HL-60 (cell line): ENCODE results near the gene CCL27.

Experiments used
- DNase-seq, 2 experiments: peaks; one replicate each; pipeline ENCODE4 v3.0.0-alpha.2; 2010 to 2020; ENCODE audit warnings: low read depth in 1 of 2, low spot score in 1 of 2
- H3K27ac ChIP-seq: fragments of 250-450 bp; sonication (Bioruptor Pico); replicated peaks from 2 replicates; pipeline ENCODE4 v1.5.1; 2020; ENCODE audit warnings: mild to moderate bottlenecking, moderate library complexity
- H3K27me3 ChIP-seq: fragments of 250-450 bp; sonication (Bioruptor Pico); 2 replicates; pipeline ENCODE4 v1.5.1; 2021; ENCODE audit warnings: mild to moderate bottlenecking, moderate library complexity; ENCODE audit not compliant: insufficient read depth, poor library complexity, severe bottlenecking
- H3K4me3 ChIP-seq: replicated peaks from 2 replicates; pipeline ENCODE4 v1.5.1; 2011; ENCODE audit warnings: mild to moderate bottlenecking, control low read depth, low read length; ENCODE audit not compliant: insufficient read depth
- CTCF ChIP-seq: IDR thresholded peaks from one replicate; pipeline ENCODE4 v1.5.1; 2011; ENCODE audit warnings: low read length, control low read depth, inconsistent platforms; ENCODE audit not compliant: insufficient read depth
- GABPA ChIP-seq: IDR thresholded peaks from 2 replicates; pipeline ENCODE4 v1.6.1; 2012; ENCODE audit warnings: low read depth
- POLR2AphosphoS5 ChIP-seq: IDR thresholded peaks from 2 replicates; pipeline ENCODE4 v1.6.1; 2012; ENCODE audit warnings: low read depth
- SPI1 ChIP-seq: IDR thresholded peaks from 2 replicates; pipeline ENCODE4 v1.6.1; 2012; ENCODE audit warnings: low read depth, mild to moderate bottlenecking, borderline replicate concordance
- TF ChIP-seq, protein P1 (sequence below): IDR thresholded peaks from 2 replicates; pipeline ENCODE4 v1.6.1; 2012; ENCODE audit warnings: low read depth; ENCODE audit not compliant: insufficient replicate concordance

CCL27 gene

GRCh38 chr9:34656992-34657391 lies 5.5 kb downstream of the CCL27 start:
- TF ChIP-seq, protein P1, sequence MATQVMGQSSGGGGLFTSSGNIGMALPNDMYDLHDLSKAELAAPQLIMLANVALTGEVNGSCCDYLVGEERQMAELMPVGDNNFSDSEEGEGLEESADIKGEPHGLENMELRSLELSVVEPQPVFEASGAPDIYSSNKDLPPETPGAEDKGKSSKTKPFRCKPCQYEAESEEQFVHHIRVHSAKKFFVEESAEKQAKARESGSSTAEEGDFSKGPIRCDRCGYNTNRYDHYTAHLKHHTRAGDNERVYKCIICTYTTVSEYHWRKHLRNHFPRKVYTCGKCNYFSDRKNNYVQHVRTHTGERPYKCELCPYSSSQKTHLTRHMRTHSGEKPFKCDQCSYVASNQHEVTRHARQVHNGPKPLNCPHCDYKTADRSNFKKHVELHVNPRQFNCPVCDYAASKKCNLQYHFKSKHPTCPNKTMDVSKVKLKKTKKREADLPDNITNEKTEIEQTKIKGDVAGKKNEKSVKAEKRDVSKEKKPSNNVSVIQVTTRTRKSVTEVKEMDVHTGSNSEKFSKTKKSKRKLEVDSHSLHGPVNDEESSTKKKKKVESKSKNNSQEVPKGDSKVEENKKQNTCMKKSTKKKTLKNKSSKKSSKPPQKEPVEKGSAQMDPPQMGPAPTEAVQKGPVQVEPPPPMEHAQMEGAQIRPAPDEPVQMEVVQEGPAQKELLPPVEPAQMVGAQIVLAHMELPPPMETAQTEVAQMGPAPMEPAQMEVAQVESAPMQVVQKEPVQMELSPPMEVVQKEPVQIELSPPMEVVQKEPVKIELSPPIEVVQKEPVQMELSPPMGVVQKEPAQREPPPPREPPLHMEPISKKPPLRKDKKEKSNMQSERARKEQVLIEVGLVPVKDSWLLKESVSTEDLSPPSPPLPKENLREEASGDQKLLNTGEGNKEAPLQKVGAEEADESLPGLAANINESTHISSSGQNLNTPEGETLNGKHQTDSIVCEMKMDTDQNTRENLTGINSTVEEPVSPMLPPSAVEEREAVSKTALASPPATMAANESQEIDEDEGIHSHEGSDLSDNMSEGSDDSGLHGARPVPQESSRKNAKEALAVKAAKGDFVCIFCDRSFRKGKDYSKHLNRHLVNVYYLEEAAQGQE = no peak
- TF ChIP-seq GABPA (no peak), SPI1 (no peak), POLR2AphosphoS5 (no peak), CTCF (no peak)
- DNase-seq = no peak
- Histone ChIP-seq H3K4me3 (no peak overlapping the region), H3K27ac (no peak overlapping the region), H3K27me3 (no peaks in the 10 kb centered on the region)

- no peak for DNase-seq
- TF ChIP-seq GABPA = no peak
- TF ChIP-seq, protein P1 = no peak
- TF ChIP-seq SPI1 = no peak
- TF ChIP-seq CTCF = no peak
- no peak for TF ChIP-seq POLR2AphosphoS5
- Histone ChIP-seq H3K27me3 (no peaks in the 10 kb centered on the region), H3K4me3 (no peak overlapping the region), H3K27ac (no peak overlapping the region)
These were observed 7.1 kb downstream of the CCL27 start for GRCh38 chr9:34655394-34655793.

- H3K27ac ChIP-seq = no peak overlapping the region
These were observed 8.0 kb downstream of the CCL27 start for GRCh38 chr9:34654323-34655051.

More at GRCh38 chr9:34654323-34655051, 8.0 kb downstream of the CCL27 start:
- TF ChIP-seq POLR2AphosphoS5 (no peak), SPI1 (no peak), CTCF (no peak), GABPA (no peak)
- TF ChIP-seq, protein P1 = no peak
- H3K4me3 ChIP-seq = no peak overlapping the region
- no peaks in the 10 kb centered on the region for H3K27me3 ChIP-seq
- DNase-seq = no peak
